ENCODE results near the gene WSCD2. TPM values are rescaled to one million over a fixed set of nuclear protein-coding genes. Genes with fewer than 3 reads are reported as not detected.

WSCD2 gene
- total RNA-seq, 1 donor from 2014 or later, result not detected

GRCh38 chr12:108122644-108123043, 6.4 kb upstream of the WSCD2 start:
- Mint-ChIP-seq H3K27me3 (peaks cover 43% of the 10 kb centered on the region), H3K9me3 (ENCODE audit: low read depth) (no peaks in the 10 kb centered on the region), H3K36me3 (ENCODE audit: insufficient read depth) (no peaks in the 10 kb centered on the region), H3K4me1 (ENCODE audit: low read depth) (no peaks in the 10 kb centered on the region), H3K27ac (no peak overlapping the region), H3K4me3 (ENCODE audit: low read depth) (no peak overlapping the region)
- TF ChIP-seq CTCF (IDR thresholded peaks at IDR 0.05; ENCODE audit: unreplicated experiment), result no peak
- DNase-seq (ENCODE audit: low spot score, unreplicated experiment), result no peak

GRCh38 chr12:108123402-108123801, 5.7 kb upstream of the WSCD2 start:
- no peak for TF ChIP-seq CTCF (IDR thresholded peaks at IDR 0.05; ENCODE audit: unreplicated experiment)
- H3K4me3 Mint-ChIP-seq (ENCODE audit: low read depth), result no peak overlapping the region
- peaks cover 47% of the 10 kb centered on the region for H3K27me3 Mint-ChIP-seq
- no peaks in the 10 kb centered on the region for H3K4me1 Mint-ChIP-seq (ENCODE audit: low read depth)
- H3K27ac Mint-ChIP-seq, result no peak overlapping the region
- no peak for DNase-seq (ENCODE audit: low spot score, unreplicated experiment)
- H3K36me3 Mint-ChIP-seq (ENCODE audit: insufficient read depth), result no peaks in the 10 kb centered on the region
- no peaks in the 10 kb centered on the region for H3K9me3 Mint-ChIP-seq (ENCODE audit: low read depth)

DNA sequence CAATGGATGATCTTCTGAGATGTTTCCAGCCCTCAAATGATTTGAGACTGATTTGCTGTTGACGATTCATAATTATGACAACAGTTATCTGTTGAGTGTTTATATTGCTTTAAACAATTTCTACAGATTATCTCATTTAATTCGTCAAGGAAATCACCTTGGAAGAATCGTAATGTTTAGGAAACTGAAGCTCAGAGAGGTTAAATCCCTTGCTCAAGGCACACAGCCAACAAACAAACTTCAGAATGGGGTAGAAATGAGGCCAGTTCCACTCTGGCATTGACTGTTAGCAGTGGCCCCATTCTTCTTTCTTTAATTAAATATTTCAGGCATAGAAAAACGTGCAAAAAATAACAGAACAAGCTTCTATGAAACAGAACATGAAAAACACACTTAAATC, 4.0 kb upstream of the WSCD2 start:
- DNase-seq (ENCODE audit: low spot score, unreplicated experiment), result no peak
- H3K36me3 Mint-ChIP-seq (ENCODE audit: insufficient read depth), result no peaks in the 10 kb centered on the region
- no peak overlapping the region for H3K4me3 Mint-ChIP-seq (ENCODE audit: low read depth)
- TF ChIP-seq CTCF (IDR thresholded peaks at IDR 0.05; ENCODE audit: unreplicated experiment), result no peak
- H3K27me3 Mint-ChIP-seq, result peaks cover 53% of the 10 kb centered on the region
- no peaks in the 10 kb centered on the region for H3K9me3 Mint-ChIP-seq (ENCODE audit: low read depth)
- H3K4me1 Mint-ChIP-seq (ENCODE audit: low read depth), result peaks cover 1% of the 10 kb centered on the region
- no peak overlapping the region for H3K27ac Mint-ChIP-seq

GRCh38 chr12:108126212-108126611, 2.9 kb upstream of the WSCD2 start:
- Mint-ChIP-seq H3K9me3 (ENCODE audit: low read depth) (no peaks in the 10 kb centered on the region), H3K27me3 (peaks cover 55% of the 10 kb centered on the region), H3K4me1 (ENCODE audit: low read depth) (peaks cover 1% of the 10 kb centered on the region)

GRCh38 chr12:108126990-108127501, 2.0 kb upstream of the WSCD2 start:
- Mint-ChIP-seq H3K9me3 (ENCODE audit: low read depth) (no peaks in the 10 kb centered on the region), H3K27ac (no peak overlapping the region), H3K4me1 (ENCODE audit: low read depth) (peaks cover 1% of the 10 kb centered on the region), H3K4me3 (ENCODE audit: low read depth) (no peak overlapping the region), H3K27me3 (peaks cover 63% of the 10 kb centered on the region), H3K36me3 (ENCODE audit: insufficient read depth) (no peaks in the 10 kb centered on the region)
- no peak for DNase-seq (ENCODE audit: low spot score, unreplicated experiment)
- TF ChIP-seq CTCF (IDR thresholded peaks at IDR 0.05; ENCODE audit: unreplicated experiment), result no peak

More at GRCh38 chr12:108126212-108126611, 2.9 kb upstream of the WSCD2 start:
- no peak overlapping the region for H3K27ac Mint-ChIP-seq
- no peak for DNase-seq (ENCODE audit: low spot score, unreplicated experiment)
- no peaks in the 10 kb centered on the region for H3K36me3 Mint-ChIP-seq (ENCODE audit: insufficient read depth)
- TF ChIP-seq CTCF (IDR thresholded peaks at IDR 0.05; ENCODE audit: unreplicated experiment), result no peak
- no peak overlapping the region for H3K4me3 Mint-ChIP-seq (ENCODE audit: low read depth)
